GM21717 (cell line): Measurements from ENCODE around the gene ESYT3.
"Not testable (repeated sequence)": the region's sequence is repeated elsewhere in the genome, so short reads cannot be mapped to it uniquely, and the experiment has no call there.

ENCODE experiments used
- ATAC-seq: cut with Tn5 transposase; IDR thresholded peaks from one replicate; pipeline ENCODE4 v1.9.1; 2021; ENCODE audit warnings: mild to moderate bottlenecking, moderate library complexity; ENCODE audit not compliant: unreplicated experiment

The ESYT3 gene

GRCh38 chr3:138408751-138409570 lies 25.5 kb upstream of the ESYT3 start:
- no peak for ATAC-seq

- no peak for ATAC-seq
Observed at GRCh38 chr3:138412821-138413551, 21.4 kb upstream of the ESYT3 start.

- peak; percentile 55 for ATAC-seq
Observed at GRCh38 chr3:138416236-138416635, 18.2 kb upstream of the ESYT3 start.

GRCh38 chr3:138417559-138417982 lies 16.8 kb upstream of the ESYT3 start:
- ATAC-seq, result peak; percentile 67

GRCh38 chr3:138418601-138419206 lies 15.7 kb upstream of the ESYT3 start:
- no peak for ATAC-seq

GRCh38 chr3:138423316-138423715 lies 11.1 kb upstream of the ESYT3 start:
- ATAC-seq, result no peak

- no peak for ATAC-seq
Observed at GRCh38 chr3:138424323-138424722, 10.1 kb upstream of the ESYT3 start.

- ATAC-seq, result no peak
Observed at GRCh38 chr3:138426211-138426610, 8.2 kb upstream of the ESYT3 start.

- ATAC-seq, result not testable (repeated sequence)
Observed at GRCh38 chr3:138426754-138427153, 7.7 kb upstream of the ESYT3 start.

- no peak for ATAC-seq
Observed at GRCh38 chr3:138429665-138430064, 4.8 kb upstream of the ESYT3 start.

GRCh38 chr3:138432576-138433240 lies 1.7 kb upstream of the ESYT3 start:
- no peak for ATAC-seq

GRCh38 chr3:138433892-138434275 lies 532 bp upstream of the ESYT3 start:
- no peak for ATAC-seq

- no peak for ATAC-seq
Observed at GRCh38 chr3:138434875-138435772, 708 bp downstream of the ESYT3 start.

- ATAC-seq, result no peak
Observed at GRCh38 chr3:138435840-138436239, 1.4 kb downstream of the ESYT3 start.

GRCh38 chr3:138437281-138437680 lies 2.9 kb downstream of the ESYT3 start:
- ATAC-seq, result no peak

- ATAC-seq, result no peak
Observed at GRCh38 chr3:138438896-138439295, 4.5 kb downstream of the ESYT3 start.

- ATAC-seq, result no peak
Observed at GRCh38 chr3:138439646-138440045, 5.2 kb downstream of the ESYT3 start.

GRCh38 chr3:138440121-138440521 lies 5.7 kb downstream of the ESYT3 start:
- ATAC-seq, result no peak

GRCh38 chr3:138440596-138440995 lies 6.2 kb downstream of the ESYT3 start:
- ATAC-seq, result no peak

GRCh38 chr3:138441256-138441655 lies 6.8 kb downstream of the ESYT3 start:
- ATAC-seq, result no peak
